Sigmoid colon (tissue), 7 donors: ENCODE measurements around the gene ALDH18A1. TPM values are rescaled to one million over a fixed set of nuclear protein-coding genes. Genes with fewer than 3 reads are reported as not detected.
"Not testable (repeated sequence)": the region's sequence is repeated elsewhere in the genome, so short reads cannot be mapped to it uniquely, and the experiment has no call there.

ENCODE experiments used
- DNase-seq: peaks from one replicate; pipeline ENCODE4 v3.0.0-alpha.2; 2019
- H3K27ac ChIP-seq, 4 donors: fragments of 200-600 bp; sonication (generic); one replicate each; pipeline ENCODE4 v1.5.1; 2016 to 2019; ENCODE audit warnings: mild to moderate bottlenecking in 1 of 4
- H3K27me3 ChIP-seq, 3 donors: fragments of 200-600 bp; sonication (generic); one replicate each; pipeline ENCODE4 v1.5.1; 2019; ENCODE audit warnings: mild to moderate bottlenecking in 1 of 3
- H3K36me3 ChIP-seq, 4 donors: fragments of 200-600 bp; sonication (generic); one replicate each; pipeline ENCODE4 v1.5.1; 2016 to 2019
- H3K4me1 ChIP-seq, 4 donors: fragments of 200-600 bp; sonication (generic); one replicate each; pipeline ENCODE4 v1.5.1; 2017 to 2019
- H3K4me3 ChIP-seq, 4 donors: fragments of 200-600 bp; sonication (generic); one replicate each; pipeline ENCODE4 v1.5.1; 2017 to 2019; ENCODE audit warnings: mild to moderate bottlenecking in 2 of 4, moderate library complexity in 1 of 4
- H3K9me3 ChIP-seq, 4 donors: fragments of 200-600 bp in 3 of 4; sonication (generic) in 3 of 4; one replicate each; pipeline versions ENCODE4 v1.5.1 to v1.6.1; 2013 to 2019
- EP300 ChIP-seq, 4 donors: sonication (generic); formaldehyde crosslinking; IDR thresholded peaks; one replicate each; pipeline ENCODE4 v1.6.1; 2017; ENCODE audit warnings: antibody characterized with exemption in 4 of 4
- POLR2A ChIP-seq, 2 donors: fragments of 450-650 bp; IDR thresholded peaks; one replicate each; pipeline ENCODE4 v1.6.1; 2016; ENCODE audit warnings: antibody characterized with exemption in 2 of 2, mild to moderate bottlenecking in 2 of 2, moderate library complexity in 2 of 2
- POLR2AphosphoS5 ChIP-seq, 4 donors: sonication (generic); formaldehyde crosslinking; IDR thresholded peaks; one replicate each; pipeline ENCODE4 v1.6.1; 2017; ENCODE audit warnings: antibody characterized with exemption in 4 of 4
- WGBS, 2 donors: extraction: QIAGEN DNeasy Blood & Tissue Kit; methylation state at CpG; one replicate each; pipeline ENCODE4 v1.1.7; 2013; 5-methylcytosine and 5-hydroxymethylcytosine counted together
- intact Hi-C: fragments of 100-400 bp; cut with DNase I; formaldehyde crosslinking; loops from one replicate; pipeline ENCODE4 v1.15.1; 2023
- polyA plus RNA-seq, 3 donors: library from polyadenylated mRNA; stranded (reverse); fragments of 200-250 nt; gene quantifications; one replicate each; pipeline ENCODE4 v1.2.3, GENCODE V29; 2013
- total RNA-seq, 4 donors: library from RNA; depleted of rRNA; stranded (reverse); fragments of >200 nt; gene quantifications; one replicate each; pipeline ENCODE4 v1.1.0, GENCODE V29; 2016
- TF ChIP-seq, protein P1 (sequence below), 4 experiments: fragments of 450-650 bp in 3 of 4; fragments of 200-600 bp in 1 of 4; IDR thresholded peaks; one replicate each; pipeline ENCODE4 v1.5.1; 2016 to 2019; ENCODE audit warnings: antibody characterized with exemption in 4 of 4, mild to moderate bottlenecking in 3 of 4, moderate library complexity in 2 of 4
- donor health status: healthy with polysubstance abuse.
- donor health status: Bipolar disorder and iron deficiency.
- donor health status: healthy.

The ALDH18A1 gene
- total and polyA plus RNA-seq, 7 donors, result 17.1 to 42.1 (median 24.6) TPM

DNA sequence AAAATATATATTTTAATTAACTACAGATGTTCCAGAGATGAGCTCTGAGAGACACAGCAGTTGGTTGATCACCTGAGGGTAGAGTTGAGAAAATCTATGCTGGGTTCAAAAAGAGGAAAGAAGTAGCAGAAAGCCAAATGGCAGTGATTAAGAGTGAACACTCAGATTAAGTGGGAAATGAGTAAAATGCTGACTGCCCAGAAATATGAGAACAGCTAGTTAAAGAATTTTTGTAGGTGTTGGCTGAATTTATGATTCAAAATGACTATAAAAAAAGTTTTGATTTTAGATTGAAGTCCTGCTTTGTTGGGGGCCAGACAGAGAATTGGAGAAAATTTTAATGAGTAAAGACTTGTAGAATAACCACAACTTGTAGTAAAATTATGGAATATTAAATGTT is 27.5 kb upstream of the ALDH18A1 start:
- no peaks in the 10 kb centered on the region for H3K9me3 ChIP-seq
- intact Hi-C loops, result no loop called here
- DNase-seq, result no peak
- H3K27me3 ChIP-seq, result no peaks in the 10 kb centered on the region
- no peak overlapping the region for H3K4me3 ChIP-seq
- no peak overlapping the region for H3K27ac ChIP-seq
- H3K36me3 ChIP-seq, result peaks cover 14 to 95% (median 36%) of the 10 kb centered on the region in 4 donors
- no peaks in the 10 kb centered on the region for H3K4me1 ChIP-seq
- TF ChIP-seq EP300 (IDR thresholded peaks at IDR 0.05), result no peak
- no peak for TF ChIP-seq POLR2AphosphoS5 (IDR thresholded peaks at IDR 0.05)
- no peak for TF ChIP-seq POLR2A (IDR thresholded peaks at IDR 0.05)
- TF ChIP-seq, protein P1, sequence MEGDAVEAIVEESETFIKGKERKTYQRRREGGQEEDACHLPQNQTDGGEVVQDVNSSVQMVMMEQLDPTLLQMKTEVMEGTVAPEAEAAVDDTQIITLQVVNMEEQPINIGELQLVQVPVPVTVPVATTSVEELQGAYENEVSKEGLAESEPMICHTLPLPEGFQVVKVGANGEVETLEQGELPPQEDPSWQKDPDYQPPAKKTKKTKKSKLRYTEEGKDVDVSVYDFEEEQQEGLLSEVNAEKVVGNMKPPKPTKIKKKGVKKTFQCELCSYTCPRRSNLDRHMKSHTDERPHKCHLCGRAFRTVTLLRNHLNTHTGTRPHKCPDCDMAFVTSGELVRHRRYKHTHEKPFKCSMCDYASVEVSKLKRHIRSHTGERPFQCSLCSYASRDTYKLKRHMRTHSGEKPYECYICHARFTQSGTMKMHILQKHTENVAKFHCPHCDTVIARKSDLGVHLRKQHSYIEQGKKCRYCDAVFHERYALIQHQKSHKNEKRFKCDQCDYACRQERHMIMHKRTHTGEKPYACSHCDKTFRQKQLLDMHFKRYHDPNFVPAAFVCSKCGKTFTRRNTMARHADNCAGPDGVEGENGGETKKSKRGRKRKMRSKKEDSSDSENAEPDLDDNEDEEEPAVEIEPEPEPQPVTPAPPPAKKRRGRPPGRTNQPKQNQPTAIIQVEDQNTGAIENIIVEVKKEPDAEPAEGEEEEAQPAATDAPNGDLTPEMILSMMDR (IDR thresholded peaks at IDR 0.05), result no peak

DNA sequence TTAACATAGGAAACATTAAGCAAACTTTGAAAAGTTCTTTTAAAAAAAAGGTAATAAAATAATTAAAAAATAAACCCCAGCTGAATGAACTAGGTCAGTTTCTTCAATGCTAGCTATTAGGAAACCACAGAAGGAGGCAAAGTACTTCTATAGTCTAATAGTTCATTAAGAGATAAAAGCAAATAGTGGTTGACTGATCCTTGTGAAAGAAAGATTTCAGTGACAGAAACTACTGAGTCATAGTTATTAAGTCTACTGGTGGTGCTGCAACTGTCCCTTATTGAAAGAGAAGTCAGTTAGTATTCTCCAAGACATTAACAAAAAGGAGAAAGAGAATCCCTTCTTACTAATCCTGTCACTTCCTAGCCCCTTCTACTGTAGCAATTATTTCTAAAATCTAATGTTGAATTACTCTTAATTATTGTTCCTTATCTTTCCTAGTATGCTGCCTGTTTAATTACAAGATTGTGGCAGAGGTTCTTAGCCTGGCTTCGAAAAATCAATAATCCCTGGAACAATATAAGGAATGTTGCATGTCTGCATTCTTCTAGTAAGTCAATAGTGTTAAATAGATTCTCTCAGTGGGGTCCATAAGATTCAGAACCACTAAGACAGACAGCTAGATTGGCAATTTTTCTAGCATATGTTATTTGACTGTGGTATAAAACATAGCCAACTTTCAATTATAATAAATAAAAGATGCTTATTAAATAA is 19.0 kb upstream of the ALDH18A1 start:
- no peak for TF ChIP-seq POLR2A (IDR thresholded peaks at IDR 0.05)
- no peak for TF ChIP-seq EP300 (IDR thresholded peaks at IDR 0.05)
- peaks cover 7 to 58% (median 12%) of the 10 kb centered on the region in 4 donors for H3K36me3 ChIP-seq
- H3K27ac ChIP-seq, result no peak overlapping the region
- 45 to 82% methylated on average over 1 of the region's 1 CpG for WGBS, 2 donors
- no peaks in the 10 kb centered on the region for H3K4me1 ChIP-seq
- intact Hi-C loops, result no loop called here
- no peaks in the 10 kb centered on the region for H3K9me3 ChIP-seq
- H3K4me3 ChIP-seq, result no peak overlapping the region
- no peaks in the 10 kb centered on the region for H3K27me3 ChIP-seq
- DNase-seq, result no peak

DNA sequence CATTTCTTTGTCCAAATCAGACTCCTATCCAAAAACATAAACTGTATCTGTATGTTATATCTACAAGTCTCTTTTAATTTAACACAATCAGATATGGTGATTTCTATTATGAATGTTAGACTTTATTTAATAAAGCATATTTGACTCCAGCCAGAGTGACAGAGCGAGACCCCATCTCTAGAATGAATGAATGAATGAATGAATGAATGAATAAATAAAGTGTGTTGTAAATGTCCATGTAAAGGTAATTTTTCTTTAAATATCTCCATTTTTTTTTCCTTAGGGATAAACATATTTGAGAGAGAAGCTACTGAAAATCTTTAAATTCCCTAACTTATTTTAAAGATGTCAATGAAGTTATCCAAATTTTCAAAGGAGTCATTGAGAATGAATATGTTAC is 18.1 kb upstream of the ALDH18A1 start:
- peaks cover 4 to 49% (median 7%) of the 10 kb centered on the region in 4 donors for H3K36me3 ChIP-seq
- H3K27me3 ChIP-seq, result no peaks in the 10 kb centered on the region
- no peaks in the 10 kb centered on the region for H3K4me1 ChIP-seq
- intact Hi-C loops, result no loop called here
- H3K9me3 ChIP-seq, result no peaks in the 10 kb centered on the region
- no peak for DNase-seq
- 96 to 98% methylated on average over 1 of the region's 1 CpG for WGBS, 2 donors
- H3K27ac ChIP-seq, result no peak overlapping the region
- no peak overlapping the region for H3K4me3 ChIP-seq
- TF ChIP-seq POLR2A (IDR thresholded peaks at IDR 0.05) (no peak), POLR2AphosphoS5 (IDR thresholded peaks at IDR 0.05) (no peak), EP300 (IDR thresholded peaks at IDR 0.05) (no peak)
- TF ChIP-seq, protein P1 (IDR thresholded peaks at IDR 0.05), result no peak

DNA sequence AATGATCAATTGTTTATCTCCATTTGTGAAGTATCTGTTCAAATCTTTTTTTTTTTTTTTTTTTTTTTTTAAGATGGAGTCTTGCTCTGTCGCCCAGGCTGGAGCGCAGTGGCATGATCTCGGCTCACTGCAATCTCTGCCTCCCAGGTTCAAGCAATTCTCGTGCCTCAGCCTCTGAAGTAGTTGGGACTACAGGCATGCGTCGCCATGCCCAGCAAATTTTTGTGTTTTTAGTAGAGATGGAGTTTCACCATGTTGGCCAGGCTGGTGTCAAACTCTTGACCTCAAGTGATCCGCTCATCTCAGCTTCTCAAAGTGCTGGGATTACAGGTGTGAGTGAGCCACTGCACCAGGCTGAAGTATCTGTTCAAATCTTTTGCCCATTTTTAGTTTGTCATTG is 16.1 kb upstream of the ALDH18A1 start:
- H3K36me3 ChIP-seq, result peaks cover 0 to 43% (median 7%) of the 10 kb centered on the region in 4 donors
- H3K9me3 ChIP-seq, intact Hi-C loops, DNase-seq, H3K27me3 ChIP-seq, H3K4me3 ChIP-seq, H3K4me1 ChIP-seq, H3K27ac ChIP-seq: not testable (repeated sequence)
- 95 to 99% methylated on average over 7 of the region's 7 CpGs for WGBS, 2 donors

DNA sequence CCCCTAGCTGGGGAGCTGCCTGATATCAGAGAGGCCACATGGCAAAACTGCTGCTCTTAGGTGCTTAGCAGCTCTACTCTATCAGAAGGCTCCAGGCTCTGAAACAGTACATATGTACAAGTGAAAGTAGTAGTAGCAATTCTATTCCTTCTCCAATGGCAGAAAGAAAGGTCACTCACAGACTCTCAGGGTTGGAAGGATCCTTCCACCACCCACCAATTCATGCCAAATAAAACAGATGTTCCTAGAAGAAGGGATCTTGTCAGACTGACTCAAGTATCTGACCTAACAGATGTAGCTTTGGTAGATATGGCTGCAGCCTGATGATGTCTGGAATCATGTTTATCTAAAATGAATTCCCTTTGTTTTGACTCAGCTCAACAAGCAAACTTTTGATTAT is 8.0 kb upstream of the ALDH18A1 start:
- intact Hi-C loops, result no loop called here
- peak overlapping the region in 3 of 4 donors; percentile 61 to 76 (median 61) for H3K27ac ChIP-seq
- TF ChIP-seq POLR2A (IDR thresholded peaks at IDR 0.05), result no peak

DNA sequence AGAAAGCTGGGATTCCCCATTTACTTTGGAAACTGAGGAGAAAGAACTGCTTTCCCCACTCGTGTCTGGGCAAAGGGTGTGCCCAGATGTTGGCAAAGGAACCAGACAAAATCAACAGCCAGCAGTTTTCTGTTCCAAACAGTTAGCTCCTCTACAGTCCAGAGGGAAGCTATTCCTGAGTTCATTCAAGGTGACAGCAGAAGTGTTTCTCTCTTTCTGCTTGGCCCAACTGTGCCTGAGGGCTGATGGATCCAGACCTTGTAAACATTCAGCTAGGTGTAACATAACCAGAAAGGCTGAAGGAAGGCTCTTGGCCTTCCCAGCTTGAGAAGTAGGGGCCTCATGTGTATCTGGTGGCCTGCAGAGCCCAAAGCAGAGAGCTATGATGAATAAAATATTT is 7.0 kb upstream of the ALDH18A1 start:
- 8 to 42% methylated on average over 1 of the region's 1 CpG for WGBS, 2 donors
- H3K27ac ChIP-seq, result peak overlapping the region; percentile 28 to 76 (median 61)
- peaks cover 0 to 2% (median 0%) of the 10 kb centered on the region in 4 donors for H3K36me3 ChIP-seq

More for the DNA sequence above, 8.0 kb upstream of the ALDH18A1 start:
- Histone ChIP-seq H3K4me1 (peaks cover 0 to 20% (median 16%) of the 10 kb centered on the region in 4 donors), H3K36me3 (peaks cover 0 to 12% (median 0%) of the 10 kb centered on the region in 4 donors), H3K27me3 (no peaks in the 10 kb centered on the region), H3K9me3 (no peaks in the 10 kb centered on the region), H3K4me3 (no peak overlapping the region)
- DNase-seq, result no peak

More for the DNA sequence above, 7.0 kb upstream of the ALDH18A1 start:
- intact Hi-C loops, result no loop called here
- Histone ChIP-seq H3K4me3 (no peak overlapping the region), H3K27me3 (no peaks in the 10 kb centered on the region), H3K9me3 (no peaks in the 10 kb centered on the region), H3K4me1 (peaks cover 0 to 20% (median 16%) of the 10 kb centered on the region in 4 donors)
- DNase-seq, result no peak
- TF ChIP-seq EP300 (IDR thresholded peaks at IDR 0.05) (no peak), POLR2A (IDR thresholded peaks at IDR 0.05) (no peak), POLR2AphosphoS5 (IDR thresholded peaks at IDR 0.05) (peak in 1 of 4 donors; percentile 16)
- TF ChIP-seq, protein P1 (IDR thresholded peaks at IDR 0.05), result no peak
